ENCODE measurements around the gene PPP1R12B.
"Not testable (repeated sequence)": the region's sequence is repeated elsewhere in the genome, so short reads cannot be mapped to it uniquely, and the experiment has no call there.

Gene PPP1R12B

GRCh38 chr1:202407378-202407777 lies 58.9 kb downstream of the PPP1R12B start:
- H3K4me3 ChIP-seq (ENCODE audit: low read length); H3K27me3 ChIP-seq (replicated peaks; ENCODE audit: control insufficient read depth, insufficient read depth, low read length); H3K9me3 ChIP-seq (ENCODE audit: control insufficient read depth, low read length); H3K9ac ChIP-seq (ENCODE audit: low read length); H3K36me3 ChIP-seq (ENCODE audit: control insufficient read depth, insufficient read depth, low read length, severe bottlenecking): not testable (repeated sequence)
- peak; percentile 20 for DNase-seq (ENCODE audit: low read depth)
- peaks cover 67% of the 10 kb centered on the region for H3K4me1 ChIP-seq (ENCODE audit: control insufficient read depth, insufficient read depth, low read length)

- H3K36me3 ChIP-seq (ENCODE audit: control insufficient read depth, insufficient read depth, low read length, severe bottlenecking); H3K4me3 ChIP-seq (ENCODE audit: low read length); H3K9me3 ChIP-seq (ENCODE audit: control insufficient read depth, low read length); DNase-seq (ENCODE audit: low read depth); H3K27me3 ChIP-seq (replicated peaks; ENCODE audit: control insufficient read depth, insufficient read depth, low read length): not testable (repeated sequence)
- peaks cover 49% of the 10 kb centered on the region for H3K4me1 ChIP-seq (ENCODE audit: control insufficient read depth, insufficient read depth, low read length)
- peak overlapping the region; percentile 37 for H3K9ac ChIP-seq (ENCODE audit: low read length)
Measured at GRCh38 chr1:202410251-202410650, 61.8 kb downstream of the PPP1R12B start.

- Histone ChIP-seq H3K9ac (ENCODE audit: low read length) (peak overlapping the region; percentile 33), H3K4me3 (ENCODE audit: low read length) (peak overlapping the region; percentile 50), H3K4me1 (ENCODE audit: control insufficient read depth, insufficient read depth, low read length) (peaks cover 43% of the 10 kb centered on the region)
- H3K9me3 ChIP-seq (ENCODE audit: control insufficient read depth, low read length); H3K27me3 ChIP-seq (replicated peaks; ENCODE audit: control insufficient read depth, insufficient read depth, low read length); H3K36me3 ChIP-seq (ENCODE audit: control insufficient read depth, insufficient read depth, low read length, severe bottlenecking): not testable (repeated sequence)
- DNase-seq (ENCODE audit: low read depth): peak; percentile 24
Measured at GRCh38 chr1:202410854-202411357, 62.4 kb downstream of the PPP1R12B start.

- no peaks in the 10 kb centered on the region for H3K27me3 ChIP-seq (replicated peaks; ENCODE audit: control insufficient read depth, insufficient read depth, low read length)
- peak overlapping the region; percentile 33 for H3K9ac ChIP-seq (ENCODE audit: low read length)
- peak overlapping the region; percentile 50 for H3K4me3 ChIP-seq (ENCODE audit: low read length)
- DNase-seq (ENCODE audit: low read depth): peak; percentile 35
- no peaks in the 10 kb centered on the region for H3K9me3 ChIP-seq (ENCODE audit: control insufficient read depth, low read length)
- H3K36me3 ChIP-seq (ENCODE audit: control insufficient read depth, insufficient read depth, low read length, severe bottlenecking): no peaks in the 10 kb centered on the region
- H3K4me1 ChIP-seq (ENCODE audit: control insufficient read depth, insufficient read depth, low read length): peaks cover 37% of the 10 kb centered on the region
Measured at GRCh38 chr1:202411422-202411821, 62.9 kb downstream of the PPP1R12B start.

GRCh38 chr1:202412421-202412820 lies 63.9 kb downstream of the PPP1R12B start:
- H3K9me3 ChIP-seq (ENCODE audit: control insufficient read depth, low read length); H3K36me3 ChIP-seq (ENCODE audit: control insufficient read depth, insufficient read depth, low read length, severe bottlenecking); H3K4me3 ChIP-seq (ENCODE audit: low read length); H3K27me3 ChIP-seq (replicated peaks; ENCODE audit: control insufficient read depth, insufficient read depth, low read length); DNase-seq (ENCODE audit: low read depth); H3K9ac ChIP-seq (ENCODE audit: low read length): not testable (repeated sequence)
- peaks cover 27% of the 10 kb centered on the region for H3K4me1 ChIP-seq (ENCODE audit: control insufficient read depth, insufficient read depth, low read length)

GRCh38 chr1:202416641-202417040 lies 68.1 kb downstream of the PPP1R12B start:
- Histone ChIP-seq H3K9ac (ENCODE audit: low read length) (no peak overlapping the region), H3K4me1 (ENCODE audit: control insufficient read depth, insufficient read depth, low read length) (peaks cover 14% of the 10 kb centered on the region), H3K4me3 (ENCODE audit: low read length) (no peak overlapping the region), H3K9me3 (ENCODE audit: control insufficient read depth, low read length) (no peaks in the 10 kb centered on the region), H3K27me3 (replicated peaks; ENCODE audit: control insufficient read depth, insufficient read depth, low read length) (no peaks in the 10 kb centered on the region), H3K36me3 (ENCODE audit: control insufficient read depth, insufficient read depth, low read length, severe bottlenecking) (no peaks in the 10 kb centered on the region)
- peak; percentile 23 for DNase-seq (ENCODE audit: low read depth)

GRCh38 chr1:202417141-202417540 lies 68.6 kb downstream of the PPP1R12B start:
- not testable (repeated sequence) for H3K4me3 ChIP-seq (ENCODE audit: low read length); H3K9me3 ChIP-seq (ENCODE audit: control insufficient read depth, low read length); H3K9ac ChIP-seq (ENCODE audit: low read length); H3K36me3 ChIP-seq (ENCODE audit: control insufficient read depth, insufficient read depth, low read length, severe bottlenecking); H3K4me1 ChIP-seq (ENCODE audit: control insufficient read depth, insufficient read depth, low read length); H3K27me3 ChIP-seq (replicated peaks; ENCODE audit: control insufficient read depth, insufficient read depth, low read length)
- peak; percentile 37 for DNase-seq (ENCODE audit: low read depth)

- not testable (repeated sequence) for H3K9ac ChIP-seq (ENCODE audit: low read length); H3K9me3 ChIP-seq (ENCODE audit: control insufficient read depth, low read length); H3K4me1 ChIP-seq (ENCODE audit: control insufficient read depth, insufficient read depth, low read length); H3K27me3 ChIP-seq (replicated peaks; ENCODE audit: control insufficient read depth, insufficient read depth, low read length); H3K36me3 ChIP-seq (ENCODE audit: control insufficient read depth, insufficient read depth, low read length, severe bottlenecking); H3K4me3 ChIP-seq (ENCODE audit: low read length)
- DNase-seq (ENCODE audit: low read depth): peak; percentile 49
Measured at GRCh38 chr1:202417762-202418201, 69.3 kb downstream of the PPP1R12B start.

GRCh38 chr1:202419731-202420130 lies 71.2 kb downstream of the PPP1R12B start:
- H3K4me3 ChIP-seq (ENCODE audit: low read length); H3K4me1 ChIP-seq (ENCODE audit: control insufficient read depth, insufficient read depth, low read length); DNase-seq (ENCODE audit: low read depth); H3K36me3 ChIP-seq (ENCODE audit: control insufficient read depth, insufficient read depth, low read length, severe bottlenecking); H3K27me3 ChIP-seq (replicated peaks; ENCODE audit: control insufficient read depth, insufficient read depth, low read length); H3K9me3 ChIP-seq (ENCODE audit: control insufficient read depth, low read length); H3K9ac ChIP-seq (ENCODE audit: low read length): not testable (repeated sequence)

GRCh38 chr1:202420422-202421094 lies 72.1 kb downstream of the PPP1R12B start:
- not testable (repeated sequence) for H3K9ac ChIP-seq (ENCODE audit: low read length); DNase-seq (ENCODE audit: low read depth); H3K4me3 ChIP-seq (ENCODE audit: low read length); H3K4me1 ChIP-seq (ENCODE audit: control insufficient read depth, insufficient read depth, low read length); H3K9me3 ChIP-seq (ENCODE audit: control insufficient read depth, low read length); H3K27me3 ChIP-seq (replicated peaks; ENCODE audit: control insufficient read depth, insufficient read depth, low read length); H3K36me3 ChIP-seq (ENCODE audit: control insufficient read depth, insufficient read depth, low read length, severe bottlenecking)

GRCh38 chr1:202422709-202423108 lies 74.2 kb downstream of the PPP1R12B start:
- H3K9me3 ChIP-seq (ENCODE audit: control insufficient read depth, low read length); H3K4me3 ChIP-seq (ENCODE audit: low read length); DNase-seq (ENCODE audit: low read depth); H3K27me3 ChIP-seq (replicated peaks; ENCODE audit: control insufficient read depth, insufficient read depth, low read length); H3K36me3 ChIP-seq (ENCODE audit: control insufficient read depth, insufficient read depth, low read length, severe bottlenecking); H3K9ac ChIP-seq (ENCODE audit: low read length); H3K4me1 ChIP-seq (ENCODE audit: control insufficient read depth, insufficient read depth, low read length): not testable (repeated sequence)

- not testable (repeated sequence) for H3K27me3 ChIP-seq (replicated peaks; ENCODE audit: control insufficient read depth, insufficient read depth, low read length); DNase-seq (ENCODE audit: low read depth); H3K9me3 ChIP-seq (ENCODE audit: control insufficient read depth, low read length); H3K4me1 ChIP-seq (ENCODE audit: control insufficient read depth, insufficient read depth, low read length); H3K36me3 ChIP-seq (ENCODE audit: control insufficient read depth, insufficient read depth, low read length, severe bottlenecking); H3K9ac ChIP-seq (ENCODE audit: low read length); H3K4me3 ChIP-seq (ENCODE audit: low read length)
Measured at GRCh38 chr1:202424260-202424659, 75.8 kb downstream of the PPP1R12B start.

Data from adipocyte (in vitro differentiated cells).